Fibroblast of mammary gland (primary cell): ENCODE results near the gene CHST8.
"Not testable (repeated sequence)": the region's sequence is repeated elsewhere in the genome, so short reads cannot be mapped to it uniquely, and the experiment has no call there.

ENCODE experiments used
- DNase-seq: peaks from one replicate; pipeline ENCODE4 v3.0.0-alpha.2; 2010; ENCODE audit warnings: low read depth
- H3K4me3 ChIP-seq: 2 replicates; pipeline ENCODE4 v1.5.1; 2011; ENCODE audit warnings: low read depth, mild to moderate bottlenecking, low read length, moderate library complexity; ENCODE audit not compliant: control insufficient read depth
- TF ChIP-seq, protein P1 (sequence below): conservative IDR thresholded peaks from 2 replicates; pipeline ENCODE4 v1.5.1; 2011; ENCODE audit warnings: low read depth, low read length, inconsistent platforms; ENCODE audit not compliant: control insufficient read depth, insufficient read depth

CHST8 gene

DNA sequence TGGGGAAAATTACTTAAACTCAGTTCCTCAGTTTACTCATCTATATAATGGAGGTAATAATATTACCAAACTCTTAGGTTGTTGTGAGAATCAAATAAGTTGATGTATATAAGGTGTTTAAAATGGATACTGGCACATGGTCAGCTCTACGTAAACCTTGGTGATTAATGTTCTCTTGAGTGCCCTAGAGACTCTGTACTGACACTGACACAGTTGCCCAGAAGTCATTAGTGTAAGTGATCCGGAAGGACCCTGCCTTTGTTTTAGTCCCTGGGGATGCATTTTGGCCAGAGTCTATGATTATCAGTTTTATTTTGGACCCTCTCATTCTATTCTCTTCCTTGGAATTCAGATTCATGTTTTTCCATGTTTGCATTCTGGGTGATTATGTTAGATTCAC, 31.9 kb downstream of the CHST8 start:
- no peak for DNase-seq
- H3K4me3 ChIP-seq: no peak overlapping the region
- TF ChIP-seq, protein P1, sequence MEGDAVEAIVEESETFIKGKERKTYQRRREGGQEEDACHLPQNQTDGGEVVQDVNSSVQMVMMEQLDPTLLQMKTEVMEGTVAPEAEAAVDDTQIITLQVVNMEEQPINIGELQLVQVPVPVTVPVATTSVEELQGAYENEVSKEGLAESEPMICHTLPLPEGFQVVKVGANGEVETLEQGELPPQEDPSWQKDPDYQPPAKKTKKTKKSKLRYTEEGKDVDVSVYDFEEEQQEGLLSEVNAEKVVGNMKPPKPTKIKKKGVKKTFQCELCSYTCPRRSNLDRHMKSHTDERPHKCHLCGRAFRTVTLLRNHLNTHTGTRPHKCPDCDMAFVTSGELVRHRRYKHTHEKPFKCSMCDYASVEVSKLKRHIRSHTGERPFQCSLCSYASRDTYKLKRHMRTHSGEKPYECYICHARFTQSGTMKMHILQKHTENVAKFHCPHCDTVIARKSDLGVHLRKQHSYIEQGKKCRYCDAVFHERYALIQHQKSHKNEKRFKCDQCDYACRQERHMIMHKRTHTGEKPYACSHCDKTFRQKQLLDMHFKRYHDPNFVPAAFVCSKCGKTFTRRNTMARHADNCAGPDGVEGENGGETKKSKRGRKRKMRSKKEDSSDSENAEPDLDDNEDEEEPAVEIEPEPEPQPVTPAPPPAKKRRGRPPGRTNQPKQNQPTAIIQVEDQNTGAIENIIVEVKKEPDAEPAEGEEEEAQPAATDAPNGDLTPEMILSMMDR: no peak

DNA sequence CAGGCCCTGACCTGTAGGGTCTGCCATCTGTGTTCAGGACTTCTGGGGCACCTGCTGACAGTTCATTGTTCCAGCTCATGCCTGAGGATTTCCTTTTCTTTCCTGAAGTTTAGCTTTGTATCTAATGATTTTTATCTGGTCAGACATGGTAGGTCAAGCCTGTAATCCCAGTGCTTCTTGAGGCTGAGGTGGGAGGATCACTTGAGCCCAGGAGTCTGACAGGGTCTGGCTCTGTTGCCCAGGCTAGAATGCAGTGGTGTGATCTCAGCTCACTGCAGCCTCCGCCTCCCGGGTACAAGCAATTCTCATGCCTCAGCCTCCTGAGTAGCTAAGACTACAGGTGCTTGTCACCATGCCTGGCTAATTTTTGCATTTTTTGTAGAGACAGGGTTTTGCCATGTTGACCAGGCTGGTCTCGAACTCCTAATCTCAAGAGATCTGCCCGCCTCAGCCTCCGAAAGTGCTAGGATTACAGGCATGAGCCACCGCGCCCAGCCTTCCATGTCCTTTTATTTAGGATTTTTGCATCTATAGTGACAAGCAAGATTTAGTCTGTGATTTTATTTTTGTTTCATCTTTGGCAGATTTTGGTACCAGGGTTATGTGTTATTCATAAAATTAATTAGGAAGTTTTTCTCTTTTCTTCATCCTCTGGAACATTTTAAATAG, 33.2 kb downstream of the CHST8 start:
- TF ChIP-seq, protein P1: no peak
- no peak overlapping the region for H3K4me3 ChIP-seq
- no peak for DNase-seq

DNA sequence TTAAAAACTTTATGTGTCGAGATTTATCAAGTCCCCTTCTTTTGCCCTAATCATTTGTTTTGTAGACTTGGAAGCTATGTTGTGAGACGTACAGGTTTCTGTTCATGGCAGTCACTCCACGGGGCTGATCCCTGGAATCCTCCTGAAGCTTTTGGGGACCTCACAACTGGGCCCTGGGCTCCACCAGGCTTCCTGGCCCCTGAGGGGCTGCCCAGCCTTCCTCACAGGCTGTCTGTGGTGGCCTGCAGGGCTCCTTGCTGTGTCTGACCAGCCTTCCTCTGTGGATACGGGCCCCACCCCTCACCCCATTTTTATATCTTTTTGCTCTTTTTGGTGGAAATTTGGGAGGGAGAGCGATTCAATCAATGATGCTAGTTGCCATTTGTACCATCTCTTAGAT, 38.1 kb downstream of the CHST8 start:
- DNase-seq: no peak
- TF ChIP-seq, protein P1: no peak

DNA sequence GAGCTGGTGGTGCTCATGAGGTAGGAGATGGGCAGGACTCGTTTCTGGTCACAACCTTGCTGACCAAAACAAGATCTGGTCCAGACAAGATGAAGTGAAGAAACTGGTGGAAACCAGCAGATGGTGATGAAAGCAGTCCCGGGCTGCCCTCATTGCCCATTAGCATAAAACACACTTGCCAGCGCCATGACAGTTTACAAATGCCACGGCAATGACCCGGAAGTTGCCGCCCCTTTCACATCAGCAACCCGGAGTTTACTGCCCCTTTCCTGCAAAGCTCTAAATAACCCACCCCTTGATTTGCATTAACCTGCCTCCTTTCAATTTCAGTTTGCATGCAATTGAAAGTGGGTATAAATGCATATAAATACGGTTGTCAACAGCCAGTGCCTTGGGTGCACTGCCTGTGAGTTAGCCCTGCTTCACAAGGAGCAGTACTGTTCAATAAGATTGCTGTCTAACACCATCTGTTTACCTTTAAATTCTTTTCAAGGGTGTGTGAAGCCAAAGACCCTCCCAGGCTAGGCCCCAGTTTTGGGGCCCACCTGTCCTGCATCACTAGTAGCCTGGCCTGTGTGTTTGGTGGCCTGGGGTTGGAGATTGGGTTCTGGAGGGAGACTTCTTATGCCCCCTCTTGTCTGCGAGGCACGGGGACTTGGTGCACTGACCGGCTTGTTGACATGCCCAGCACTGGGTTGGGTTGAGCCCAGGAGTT, 38.8 kb downstream of the CHST8 start:
- TF ChIP-seq, protein P1: no peak
- DNase-seq: no peak

More for the DNA sequence above, 38.1 kb downstream of the CHST8 start:
- H3K4me3 ChIP-seq: no peak overlapping the region

DNA sequence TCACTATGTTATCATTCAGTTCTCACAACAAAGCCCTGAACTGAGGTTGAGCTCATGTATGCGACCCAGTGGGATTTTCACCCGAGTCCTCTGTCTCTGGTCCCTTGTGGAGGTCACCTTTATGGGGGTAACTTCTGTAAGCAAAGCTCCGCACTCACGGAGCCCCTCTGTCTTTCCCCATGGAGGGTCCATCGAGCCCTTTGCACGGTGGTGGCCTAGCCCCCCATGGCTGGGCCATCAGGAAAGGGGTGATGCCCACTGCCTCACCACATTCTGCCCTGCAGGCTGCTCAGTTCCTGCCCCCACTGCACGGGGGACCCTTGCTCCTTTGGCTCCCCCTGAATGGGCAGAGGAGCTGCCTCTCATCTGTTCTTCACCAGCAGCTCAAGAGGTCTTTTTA, 39.6 kb downstream of the CHST8 start:
- no peak overlapping the region for H3K4me3 ChIP-seq
- DNase-seq: no peak
- TF ChIP-seq, protein P1: no peak

More for the DNA sequence above, 38.8 kb downstream of the CHST8 start:
- H3K4me3 ChIP-seq: no peak overlapping the region

DNA sequence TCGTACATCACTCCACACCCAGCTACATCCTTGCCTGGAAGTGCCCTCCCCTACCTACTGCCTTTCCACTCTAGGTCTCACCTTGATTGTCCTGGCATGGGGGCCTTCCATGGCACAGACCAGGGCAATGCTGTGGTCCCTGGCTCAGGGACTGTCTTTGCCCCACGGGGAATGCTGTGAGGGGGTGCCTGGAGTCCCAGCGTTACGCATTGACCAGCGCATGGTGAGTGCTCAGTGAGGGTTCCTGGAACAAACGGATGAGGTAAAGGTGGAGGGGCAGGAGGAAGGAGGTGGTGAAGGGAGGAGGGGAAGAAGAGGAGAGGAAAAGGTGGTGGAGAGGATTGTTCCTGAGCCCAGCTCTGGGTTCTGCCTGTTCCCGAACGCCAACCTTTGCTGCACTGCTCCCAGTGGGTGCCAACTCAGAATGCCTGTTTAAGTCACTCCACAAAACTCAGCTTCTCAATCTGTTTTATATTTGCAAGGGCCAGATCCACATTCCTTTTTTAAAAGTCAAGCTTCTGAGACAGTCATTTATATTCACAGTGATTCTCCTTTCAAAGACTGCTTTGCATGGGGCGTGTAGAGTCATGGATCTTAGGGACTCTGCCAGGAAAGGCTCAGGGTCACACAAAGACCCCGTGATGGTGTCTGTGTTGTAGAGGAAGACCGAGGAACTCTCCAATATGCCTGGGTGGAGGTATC, 40.8 kb downstream of the CHST8 start:
- no peak overlapping the region for H3K4me3 ChIP-seq
- no peak for DNase-seq

DNA sequence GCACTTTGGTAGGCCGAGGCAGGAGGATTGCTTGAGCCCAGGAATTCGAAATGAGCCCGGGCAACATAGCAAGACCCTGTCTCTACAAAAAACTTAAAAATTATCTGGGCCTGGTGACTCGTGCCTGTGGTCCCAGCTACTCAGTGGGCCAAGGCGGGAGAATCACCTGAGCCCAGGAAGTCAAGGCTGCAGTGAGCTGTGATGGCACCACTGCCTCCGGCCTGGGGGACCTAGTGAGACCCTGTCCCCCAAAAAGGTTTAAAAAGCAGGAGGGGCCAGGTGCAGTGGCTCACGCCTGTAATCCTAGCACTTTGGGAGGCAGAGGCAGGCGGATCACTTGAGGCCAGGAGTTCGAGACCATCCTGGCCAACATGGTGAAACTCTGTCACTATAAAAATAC, 41.6 kb downstream of the CHST8 start:
- not testable (repeated sequence) for DNase-seq, H3K4me3 ChIP-seq

More for the DNA sequence above, 40.8 kb downstream of the CHST8 start:
- TF ChIP-seq, protein P1: no peak
